ENCODE results near the gene SMG1. TPM values are rescaled to one million over a fixed set of nuclear protein-coding genes. Genes with fewer than 3 reads are reported as not detected.
"Not testable (repeated sequence)": the region's sequence is repeated elsewhere in the genome, so short reads cannot be mapped to it uniquely, and the experiment has no call there.

SMG1 gene
- total RNA-seq, 2 donors from 2014 or later: 69.2 to 142 TPM

GRCh38 chr16:18902044-18902443 lies 24.2 kb downstream of the SMG1 start:
- not testable (repeated sequence) for ATAC-seq (ENCODE audit: insufficient number of reproducible peaks, low FRiP score, low read depth); H3K4me3 ChIP-seq; DNase-seq (ENCODE audit: low spot score); H3K27me3 ChIP-seq (replicated peaks; ENCODE audit: insufficient read depth); H3K27ac ChIP-seq; H3K9me3 ChIP-seq; H3K36me3 ChIP-seq
- H3K4me1 ChIP-seq (ENCODE audit: control insufficient read depth in 1 of 2, low read depth in 2 of 2): peaks cover 19 to 36% of the 10 kb centered on the region in 2 donors

- H3K27ac ChIP-seq; H3K36me3 ChIP-seq; ATAC-seq (ENCODE audit: insufficient number of reproducible peaks, low FRiP score, low read depth); H3K9me3 ChIP-seq; H3K27me3 ChIP-seq (replicated peaks; ENCODE audit: insufficient read depth); H3K4me3 ChIP-seq; DNase-seq (ENCODE audit: low spot score): not testable (repeated sequence)
- peaks cover 19 to 37% of the 10 kb centered on the region in 2 donors for H3K4me1 ChIP-seq (ENCODE audit: control insufficient read depth in 1 of 2, low read depth in 2 of 2)
Measured at GRCh38 chr16:18901194-18901593, 25.0 kb downstream of the SMG1 start.

- not testable (repeated sequence) for H3K27me3 ChIP-seq (replicated peaks; ENCODE audit: insufficient read depth); H3K9me3 ChIP-seq; DNase-seq (ENCODE audit: low spot score); H3K4me3 ChIP-seq; ATAC-seq (ENCODE audit: insufficient number of reproducible peaks, low FRiP score, low read depth); H3K4me1 ChIP-seq (ENCODE audit: control insufficient read depth in 1 of 2, low read depth in 2 of 2); H3K27ac ChIP-seq
- H3K36me3 ChIP-seq: peaks cover 20% of the 10 kb centered on the region
Measured at GRCh38 chr16:18884456-18884855, 41.8 kb downstream of the SMG1 start.

- peaks cover 28% of the 10 kb centered on the region for H3K36me3 ChIP-seq
- not testable (repeated sequence) for H3K9me3 ChIP-seq; H3K4me1 ChIP-seq (ENCODE audit: control insufficient read depth in 1 of 2, low read depth in 2 of 2); ATAC-seq (ENCODE audit: insufficient number of reproducible peaks, low FRiP score, low read depth); H3K4me3 ChIP-seq; H3K27me3 ChIP-seq (replicated peaks; ENCODE audit: insufficient read depth); DNase-seq (ENCODE audit: low spot score); H3K27ac ChIP-seq
Measured at GRCh38 chr16:18877734-18878133, 48.5 kb downstream of the SMG1 start.

- H3K9me3 ChIP-seq; H3K27ac ChIP-seq; H3K4me1 ChIP-seq (ENCODE audit: control insufficient read depth in 1 of 2, low read depth in 2 of 2); H3K4me3 ChIP-seq; DNase-seq (ENCODE audit: low spot score); H3K27me3 ChIP-seq (replicated peaks; ENCODE audit: insufficient read depth); ATAC-seq (ENCODE audit: insufficient number of reproducible peaks, low FRiP score, low read depth): not testable (repeated sequence)
- H3K36me3 ChIP-seq: peaks cover 27% of the 10 kb centered on the region
Measured at GRCh38 chr16:18877259-18877658, 48.9 kb downstream of the SMG1 start.

GRCh38 chr16:18876301-18876700 lies 49.9 kb downstream of the SMG1 start:
- H3K36me3 ChIP-seq: peaks cover 26% of the 10 kb centered on the region
- not testable (repeated sequence) for ATAC-seq (ENCODE audit: insufficient number of reproducible peaks, low FRiP score, low read depth); H3K4me1 ChIP-seq (ENCODE audit: control insufficient read depth in 1 of 2, low read depth in 2 of 2)

GRCh38 chr16:18869043-18869771 lies 57.0 kb downstream of the SMG1 start:
- not testable (repeated sequence) for H3K4me3 ChIP-seq; H3K9me3 ChIP-seq; H3K27ac ChIP-seq; H3K27me3 ChIP-seq (replicated peaks; ENCODE audit: insufficient read depth); H3K4me1 ChIP-seq (ENCODE audit: control insufficient read depth in 1 of 2, low read depth in 2 of 2); DNase-seq (ENCODE audit: low spot score); ATAC-seq (ENCODE audit: insufficient number of reproducible peaks, low FRiP score, low read depth)
- H3K36me3 ChIP-seq: peaks cover 13% of the 10 kb centered on the region

More at GRCh38 chr16:18876301-18876700, 49.9 kb downstream of the SMG1 start:
- H3K27ac ChIP-seq; DNase-seq (ENCODE audit: low spot score); H3K4me3 ChIP-seq; H3K9me3 ChIP-seq; H3K27me3 ChIP-seq (replicated peaks; ENCODE audit: insufficient read depth): not testable (repeated sequence)

GRCh38 chr16:18866277-18866823 lies 59.9 kb downstream of the SMG1 start:
- H3K27me3 ChIP-seq (replicated peaks; ENCODE audit: insufficient read depth); DNase-seq (ENCODE audit: low spot score); H3K36me3 ChIP-seq; ATAC-seq (ENCODE audit: insufficient number of reproducible peaks, low FRiP score, low read depth); H3K4me3 ChIP-seq; H3K4me1 ChIP-seq (ENCODE audit: control insufficient read depth in 1 of 2, low read depth in 2 of 2); H3K9me3 ChIP-seq: not testable (repeated sequence)
- H3K27ac ChIP-seq: peak overlapping the region in 1 of 2 donors; percentile 38

GRCh38 chr16:18862891-18863290 lies 63.3 kb downstream of the SMG1 start:
- not testable (repeated sequence) for H3K27me3 ChIP-seq (replicated peaks; ENCODE audit: insufficient read depth); ATAC-seq (ENCODE audit: insufficient number of reproducible peaks, low FRiP score, low read depth); H3K36me3 ChIP-seq; H3K9me3 ChIP-seq; DNase-seq (ENCODE audit: low spot score); H3K27ac ChIP-seq; H3K4me3 ChIP-seq; H3K4me1 ChIP-seq (ENCODE audit: control insufficient read depth in 1 of 2, low read depth in 2 of 2)
